ENCODE data around the gene MX1. TPM values are rescaled to one million over a fixed set of nuclear protein-coding genes. Genes with fewer than 3 reads are reported as not detected.

The MX1 gene
- total and polyA plus RNA-seq, 2 experiments from 2014 or later, result 2.1 to 6.5 TPM

- Mint-ChIP-seq H3K9me3 (no peaks in the 10 kb centered on the region; the same call in 2 of the 3 replicates), H3K4me1 (peaks cover 6% of the 10 kb centered on the region), H3K36me3 (ENCODE audit: low read depth) (no peaks in the 10 kb centered on the region; the same call in 1 of the 3 replicates), H3K4me3 (no peak overlapping the region), H3K27me3 (ENCODE audit: insufficient read depth, low read depth, poor library complexity) (peaks cover 6% of the 10 kb centered on the region), H3K27ac (no peak overlapping the region)
- Histone ChIP-seq H2AFZ (no peak overlapping the region), H4K20me1 (replicated peaks; ENCODE audit: insufficient read depth) (no peaks in the 10 kb centered on the region), H3K36me3 (ENCODE audit: insufficient read depth) (peaks cover 3% of the 10 kb centered on the region; the same call in 1 of the 2 replicates), H3K9me2 (ENCODE audit: insufficient read depth) (no peaks in the 10 kb centered on the region), H3K4me3 (no peak overlapping the region), H3F3A (replicated peaks; ENCODE audit: low read depth) (no peaks in the 10 kb centered on the region), H3K27me3 (ENCODE audit: insufficient read depth) (no peaks in the 10 kb centered on the region), H3K27ac (ENCODE audit: low read depth) (no peak overlapping the region), H3K4me1 (ENCODE audit: insufficient read depth) (no peaks in the 10 kb centered on the region), H3K79me2 (replicated peaks; ENCODE audit: insufficient read depth) (no peaks in the 10 kb centered on the region), H3K4me2 (no peak overlapping the region)
- DNase-seq (ENCODE audit: low spot score) (no peak), ATAC-seq (no peak)
- no peak for TF ChIP-seq NANOG (IDR thresholded peaks at IDR 0.05; ENCODE audit: borderline replicate concordance)
- no peak for TF ChIP-seq ZNF331 (CRISPR knock-in tag; IDR thresholded peaks at IDR 0.05; ENCODE audit: low read depth)
These were observed 27.2 kb upstream of the MX1 start for GRCh38 chr21:41398831-41399230.

GRCh38 chr21:41399246-41399800 lies 26.7 kb upstream of the MX1 start:
- Histone ChIP-seq H3K9me2 (ENCODE audit: insufficient read depth) (no peaks in the 10 kb centered on the region), H3K27ac (ENCODE audit: low read depth) (no peak overlapping the region), H3K79me2 (replicated peaks; ENCODE audit: insufficient read depth) (no peaks in the 10 kb centered on the region), H4K20me1 (replicated peaks; ENCODE audit: insufficient read depth) (no peaks in the 10 kb centered on the region), H3K36me3 (ENCODE audit: insufficient read depth) (peaks cover 3% of the 10 kb centered on the region; the same call in 1 of the 2 replicates), H3K4me1 (ENCODE audit: insufficient read depth) (no peaks in the 10 kb centered on the region), H3K27me3 (ENCODE audit: insufficient read depth) (no peaks in the 10 kb centered on the region), H3F3A (replicated peaks; ENCODE audit: low read depth) (no peaks in the 10 kb centered on the region), H3K4me2 (no peak overlapping the region), H2AFZ (no peak overlapping the region), H3K4me3 (no peak overlapping the region)
- TF ChIP-seq ZNF114 (CRISPR knock-in tag; IDR thresholded peaks at IDR 0.05) (no peak), STAT1 (IDR thresholded peaks at IDR 0.05; ENCODE audit: unreplicated experiment) (no peak), CTCF (conservative IDR thresholded peaks at IDR 0.05; ENCODE audit: low read depth in 2 of 2) (no peak), POLR2AphosphoS5 (IDR thresholded peaks at IDR 0.05; ENCODE audit: low read depth) (no peak), EZH2 (IDR thresholded peaks at IDR 0.05; ENCODE audit: low read depth, unreplicated experiment) (no peak), ETS1 (IDR thresholded peaks at IDR 0.05) (no peak), CREB1 (CRISPR knock-in tag; IDR thresholded peaks at IDR 0.05; ENCODE audit: low read depth) (no peak)
- no peak overlapping the region for H3K27ac Mint-ChIP-seq
- peaks cover 6% of the 10 kb centered on the region for H3K27me3 Mint-ChIP-seq (ENCODE audit: insufficient read depth, low read depth, poor library complexity)
- peaks cover 6% of the 10 kb centered on the region for H3K4me1 Mint-ChIP-seq
- H3K4me3 Mint-ChIP-seq, result no peak overlapping the region
- no peaks in the 10 kb centered on the region; the same call in 1 of the 3 replicates for H3K36me3 Mint-ChIP-seq (ENCODE audit: low read depth)
- DNase-seq (ENCODE audit: low spot score) (no peak), ATAC-seq (no peak)
- H3K9me3 Mint-ChIP-seq, result no peaks in the 10 kb centered on the region; the same call in 2 of the 3 replicates
